ENCODE measurements around the gene ZBTB18. TPM values are rescaled to one million over a fixed set of nuclear protein-coding genes. Genes with fewer than 3 reads are reported as not detected.

Gene ZBTB18
- polyA plus RNA-seq, 3 donors, result 3.0 to 45.5 (median 3.6) TPM

GRCh38 chr1:244085891-244086290, 34.8 kb downstream of the ZBTB18 start:
- H3K4me3 Mint-ChIP-seq, result no peak overlapping the region
- H3K4me2 ChIP-seq (replicated peaks; ENCODE audit: extremely low read depth, low read length, poor library complexity, severe bottlenecking), result no peak overlapping the region
- peaks cover 13 to 15% (median 14%) of the 10 kb centered on the region in 3 donors for H3K27me3 Mint-ChIP-seq (ENCODE audit: low read depth in 3 of 3)
- no peak overlapping the region for H2AFZ ChIP-seq (ENCODE audit: insufficient read depth, low read depth, low read length, poor library complexity, severe bottlenecking)
- intact Hi-C loops (cut with micrococcal nuclease), result no loop called here
- no peak overlapping the region for H3K9ac ChIP-seq (ENCODE audit: insufficient read depth, low read length, poor library complexity, severe bottlenecking)
- no peaks in the 10 kb centered on the region for H3K79me2 ChIP-seq (ENCODE audit: insufficient read depth, low read length)
- no peaks in the 10 kb centered on the region for H3K27me3 ChIP-seq (ENCODE audit: control insufficient read depth in 2 of 2, insufficient read depth in 2 of 2, low read length in 2 of 2)
- H3K27ac ChIP-seq (ENCODE audit: low read depth in 1 of 2, low read length in 2 of 2), result no peak overlapping the region
- DNase-seq, result no peak
- no peak overlapping the region for H3K27ac Mint-ChIP-seq
- 100% methylated on average over 1 of the region's 2 CpGs for WGBS (ENCODE audit: insufficient coverage)
- no peak for TF ChIP-seq CTCF (IDR thresholded peaks at IDR 0.05)
- no peaks in the 10 kb centered on the region for H3K36me3 Mint-ChIP-seq
- H3K9me3 Mint-ChIP-seq, result peaks cover 0 to 8% (median 4%) of the 10 kb centered on the region in 7 donors
- H4K20me1 ChIP-seq (ENCODE audit: insufficient read depth, low read length), result no peaks in the 10 kb centered on the region
- H3K4me1 Mint-ChIP-seq, result peaks cover 7% of the 10 kb centered on the region
- H3K4me3 ChIP-seq (replicated peaks in 1 of 3; ENCODE audit: low read depth in 2 of 3, low read length in 3 of 3), result no peak overlapping the region
- no peaks in the 10 kb centered on the region for H3K36me3 ChIP-seq (replicated peaks in 1 of 2; ENCODE audit: control insufficient read depth in 1 of 2, insufficient read depth in 2 of 2, low read length in 2 of 2)
- no peaks in the 10 kb centered on the region for H3K4me1 ChIP-seq (ENCODE audit: control insufficient read depth in 1 of 2, insufficient read depth in 2 of 2, low read length in 2 of 2)
- no peaks in the 10 kb centered on the region for H3K9me3 ChIP-seq (replicated peaks in 1 of 2; ENCODE audit: control insufficient read depth in 1 of 2, insufficient read depth in 1 of 2, low read length in 2 of 2)

GRCh38 chr1:244087021-244087560, 36.0 kb downstream of the ZBTB18 start:
- no peak overlapping the region for H3K9ac ChIP-seq (ENCODE audit: insufficient read depth, low read length, poor library complexity, severe bottlenecking)
- H3K27ac ChIP-seq (ENCODE audit: low read depth in 1 of 2, low read length in 2 of 2), result no peak overlapping the region
- H3K4me3 ChIP-seq (replicated peaks in 1 of 3; ENCODE audit: low read depth in 2 of 3, low read length in 3 of 3), result no peak overlapping the region
- Mint-ChIP-seq H3K36me3 (no peaks in the 10 kb centered on the region), H3K27ac (peak overlapping the region in 1 of 7 donors; percentile 59), H3K27me3 (ENCODE audit: low read depth in 3 of 3) (peaks cover 10 to 13% (median 13%) of the 10 kb centered on the region in 3 donors), H3K9me3 (peaks cover 0 to 8% (median 4%) of the 10 kb centered on the region in 7 donors), H3K4me1 (peaks cover 7% of the 10 kb centered on the region), H3K4me3 (no peak overlapping the region)
- H4K20me1 ChIP-seq (ENCODE audit: insufficient read depth, low read length), result no peaks in the 10 kb centered on the region
- no peaks in the 10 kb centered on the region for H3K27me3 ChIP-seq (ENCODE audit: control insufficient read depth in 2 of 2, insufficient read depth in 2 of 2, low read length in 2 of 2)
- no peak overlapping the region for H2AFZ ChIP-seq (ENCODE audit: insufficient read depth, low read depth, low read length, poor library complexity, severe bottlenecking)
- no peak overlapping the region for H3K4me2 ChIP-seq (replicated peaks; ENCODE audit: extremely low read depth, low read length, poor library complexity, severe bottlenecking)
- H3K36me3 ChIP-seq (replicated peaks in 1 of 2; ENCODE audit: control insufficient read depth in 1 of 2, insufficient read depth in 2 of 2, low read length in 2 of 2), result no peaks in the 10 kb centered on the region
- no peaks in the 10 kb centered on the region for H3K79me2 ChIP-seq (ENCODE audit: insufficient read depth, low read length)
- intact Hi-C loops (cut with micrococcal nuclease), result no loop called here
- no peaks in the 10 kb centered on the region for H3K9me3 ChIP-seq (replicated peaks in 1 of 2; ENCODE audit: control insufficient read depth in 1 of 2, insufficient read depth in 1 of 2, low read length in 2 of 2)
- no peaks in the 10 kb centered on the region for H3K4me1 ChIP-seq (ENCODE audit: control insufficient read depth in 1 of 2, insufficient read depth in 2 of 2, low read length in 2 of 2)
- TF ChIP-seq CTCF (IDR thresholded peaks at IDR 0.05), result no peak
- DNase-seq, result no peak
- WGBS (ENCODE audit: insufficient coverage), result 95% methylated on average over 4 of the region's 13 CpGs

Data from CD14-positive monocyte (primary cell).